ENCODE results near the gene MECP2.

GRCh38 chrX:154046031-154046781, 51.3 kb downstream of the MECP2 start:
- TF ChIP-seq POLR2AphosphoS5 (IDR thresholded peaks at IDR 0.05; ENCODE audit: low read depth, low read length) (no peak; the same call in 1 of the 2 replicates), SIN3A (IDR thresholded peaks at IDR 0.05; ENCODE audit: borderline replicate concordance, insufficient read depth, low read length) (no peak)

All from PFSK-1 (cell line).